Tibial artery (tissue), 4 donors: Measurements from ENCODE around the gene ALCAM.

Source experiments
- DNase-seq, 2 donors: peaks; one replicate each; pipeline ENCODE4 v3.0.0-alpha.2; 2019
- H3K27ac ChIP-seq, 2 donors: fragments of 200-600 bp; sonication (generic) in 1 of 2; 1 replicate in 1 of 2; 2 replicates in 1 of 2; pipeline ENCODE4 v1.5.1; 2018 to 2019; ENCODE audit warnings: mild to moderate bottlenecking in 1 of 2
- H3K27me3 ChIP-seq, 2 donors: fragments of 200-600 bp; sonication (generic) in 1 of 2; one replicate each; pipeline versions ENCODE4 v1.5.1 to v1.6.0; 2016 to 2019
- H3K36me3 ChIP-seq, 3 donors: fragments of 200-600 bp; sonication (generic) in 2 of 3; one replicate each; pipeline ENCODE4 v1.5.1; 2016 to 2019; ENCODE audit warnings: mild to moderate bottlenecking in 2 of 3
- H3K4me1 ChIP-seq, 4 donors: fragments of 200-600 bp; sonication (generic) in 2 of 4; 1 replicate in 3 of 4; 2 replicates in 1 of 4; pipeline ENCODE4 v1.5.1; 2016 to 2019
- H3K4me3 ChIP-seq, 2 donors: fragments of 200-600 bp; sonication (generic) in 1 of 2; 1 replicate in 1 of 2; 2 replicates in 1 of 2; pipeline ENCODE4 v1.5.1; 2018 to 2019; ENCODE audit warnings: mild to moderate bottlenecking in 2 of 2
- H3K9me3 ChIP-seq, 3 donors: fragments of 200-600 bp; sonication (generic) in 1 of 3; one replicate each; pipeline ENCODE4 v1.5.1; 2016 to 2019
- CTCF ChIP-seq, 2 experiments: fragments of 200-600 bp in 1 of 2; fragments of 450-650 bp in 1 of 2; IDR thresholded peaks; one replicate each; pipeline ENCODE4 v1.5.1; 2017 to 2019; ENCODE audit warnings: antibody characterized with exemption in 2 of 2, mild to moderate bottlenecking in 1 of 2, moderate library complexity in 1 of 2
- intact Hi-C: fragments of 100-400 bp; cut with DNase I; formaldehyde crosslinking; loops from one replicate; pipeline ENCODE4 v1.15.0; 2023; ENCODE audit warnings: low total_unique reads

Gene ALCAM

GRCh38 chr3:105497386-105497785 lies 130.7 kb downstream of the ALCAM start:
- Histone ChIP-seq H3K36me3 (no peaks in the 10 kb centered on the region), H3K27ac (no peak overlapping the region), H3K27me3 (no peaks in the 10 kb centered on the region), H3K4me3 (no peak overlapping the region), H3K9me3 (no peaks in the 10 kb centered on the region), H3K4me1 (peaks cover 0 to 24% (median 0%) of the 10 kb centered on the region in 4 donors)
- no peak for TF ChIP-seq CTCF (IDR thresholded peaks at IDR 0.05)
- DNase-seq: no peak
- intact Hi-C loops: no loop called here

GRCh38 chr3:105499961-105500360 lies 133.3 kb downstream of the ALCAM start:
- Histone ChIP-seq H3K27ac (no peak overlapping the region), H3K27me3 (no peaks in the 10 kb centered on the region), H3K36me3 (no peaks in the 10 kb centered on the region), H3K4me1 (peaks cover 0 to 38% (median 0%) of the 10 kb centered on the region in 4 donors), H3K4me3 (no peak overlapping the region), H3K9me3 (no peaks in the 10 kb centered on the region)
- TF ChIP-seq CTCF (IDR thresholded peaks at IDR 0.05): no peak
- intact Hi-C loops: no loop called here
- DNase-seq: no peak

- Histone ChIP-seq H3K4me3 (no peak overlapping the region), H3K4me1 (peaks cover 0 to 34% (median 0%) of the 10 kb centered on the region in 4 donors), H3K9me3 (no peaks in the 10 kb centered on the region), H3K36me3 (no peaks in the 10 kb centered on the region), H3K27ac (no peak overlapping the region), H3K27me3 (no peaks in the 10 kb centered on the region)
- DNase-seq: no peak
- intact Hi-C loops: no loop called here
- TF ChIP-seq CTCF (IDR thresholded peaks at IDR 0.05): no peak
These were observed 135.6 kb downstream of the ALCAM start for GRCh38 chr3:105502333-105502732.

GRCh38 chr3:105503191-105503593 lies 136.5 kb downstream of the ALCAM start:
- H3K4me3 ChIP-seq: no peak overlapping the region
- peaks cover 0 to 34% (median 0%) of the 10 kb centered on the region in 4 donors for H3K4me1 ChIP-seq
- intact Hi-C loops: no loop called here
- no peaks in the 10 kb centered on the region for H3K36me3 ChIP-seq
- H3K9me3 ChIP-seq: no peaks in the 10 kb centered on the region
- H3K27me3 ChIP-seq: no peaks in the 10 kb centered on the region
- TF ChIP-seq CTCF (IDR thresholded peaks at IDR 0.05): no peak
- no peak overlapping the region for H3K27ac ChIP-seq
- DNase-seq: no peak

- no peak for TF ChIP-seq CTCF (IDR thresholded peaks at IDR 0.05)
- H3K27me3 ChIP-seq: no peaks in the 10 kb centered on the region
- no peak overlapping the region for H3K27ac ChIP-seq
- intact Hi-C loops: no loop called here
- no peak for DNase-seq
- H3K9me3 ChIP-seq: no peaks in the 10 kb centered on the region
- no peak overlapping the region for H3K4me3 ChIP-seq
- H3K36me3 ChIP-seq: no peaks in the 10 kb centered on the region
- H3K4me1 ChIP-seq: peaks cover 0 to 27% (median 0%) of the 10 kb centered on the region in 4 donors
These were observed 137.8 kb downstream of the ALCAM start for GRCh38 chr3:105504440-105504951.

- DNase-seq: no peak
- no peak for TF ChIP-seq CTCF (IDR thresholded peaks at IDR 0.05)
- Histone ChIP-seq H3K27ac (no peak overlapping the region), H3K27me3 (no peaks in the 10 kb centered on the region), H3K4me3 (no peak overlapping the region), H3K4me1 (peaks cover 0 to 21% (median 0%) of the 10 kb centered on the region in 4 donors), H3K36me3 (no peaks in the 10 kb centered on the region), H3K9me3 (no peaks in the 10 kb centered on the region)
- intact Hi-C loops: no loop called here
These were observed 138.5 kb downstream of the ALCAM start for GRCh38 chr3:105505170-105505569.
